Peyer's patch (tissue), 4 donors: ENCODE data around the gene ARL15. TPM values are rescaled to one million over a fixed set of nuclear protein-coding genes. Genes with fewer than 3 reads are reported as not detected.

ENCODE experiments used
- DNase-seq, 3 donors: peaks; one replicate each; pipeline ENCODE4 v3.0.0-alpha.2; 2017 to 2019
- H3K27ac ChIP-seq, 4 donors: fragments of 200-600 bp; sonication (generic); one replicate each; pipeline ENCODE4 v1.5.1; 2016 to 2019
- H3K27me3 ChIP-seq, 2 donors: fragments of 200-600 bp; sonication (generic); one replicate each; pipeline ENCODE4 v1.5.1; 2019
- H3K36me3 ChIP-seq, 3 donors: fragments of 200-600 bp; sonication (generic); one replicate each; pipeline ENCODE4 v1.5.1; 2016 to 2019
- H3K4me1 ChIP-seq, 4 donors: fragments of 200-600 bp; sonication (generic); one replicate each; pipeline ENCODE4 v1.5.1; 2016 to 2019
- H3K4me3 ChIP-seq, 4 donors: fragments of 200-600 bp; sonication (generic); 1 replicate in 3 of 4; 2 replicates in 1 of 4; pipeline ENCODE4 v1.5.1; 2016 to 2019; ENCODE audit warnings: mild to moderate bottlenecking in 1 of 4
- H3K9me3 ChIP-seq, 4 donors: fragments of 200-600 bp; sonication (generic); one replicate each; pipeline ENCODE4 v1.5.1; 2016 to 2019; ENCODE audit warnings: mild to moderate bottlenecking in 1 of 4
- CTCF ChIP-seq, 6 experiments: fragments of 450-650 bp in 4 of 6; fragments of 200-600 bp in 2 of 6; sonication (generic) in 1 of 6; IDR thresholded peaks; one replicate each; pipeline ENCODE4 v1.5.1; 2017 to 2019; ENCODE audit warnings: antibody characterized with exemption in 6 of 6, mild to moderate bottlenecking in 3 of 6, moderate library complexity in 1 of 6
- POLR2A ChIP-seq, 2 donors: fragments of 450-650 bp; IDR thresholded peaks; one replicate each; pipeline ENCODE4 v1.5.1; 2017; ENCODE audit warnings: antibody characterized with exemption in 2 of 2, mild to moderate bottlenecking in 2 of 2, moderate library complexity in 2 of 2
- total RNA-seq, 4 donors: library from RNA; depleted of rRNA; stranded (reverse); fragments of >200 nt; gene quantifications; one replicate each; pipeline ENCODE4 v1.1.0, GENCODE V29; 2016

ARL15 gene
- total RNA-seq, 4 donors from 2014 or later: 18.0 to 44.5 (median 38.7) TPM

- H3K4me1 ChIP-seq: no peaks in the 10 kb centered on the region
- no peak overlapping the region for H3K27ac ChIP-seq
- H3K4me3 ChIP-seq: no peak overlapping the region
- H3K27me3 ChIP-seq: no peaks in the 10 kb centered on the region
- H3K36me3 ChIP-seq: no peaks in the 10 kb centered on the region
- TF ChIP-seq CTCF (IDR thresholded peaks at IDR 0.05): no peak
- TF ChIP-seq POLR2A (IDR thresholded peaks at IDR 0.05): no peak
- H3K9me3 ChIP-seq: no peaks in the 10 kb centered on the region
- no peak for DNase-seq
Observed at GRCh38 chr5:54133917-54134316, 176.5 kb downstream of the ARL15 start.

- Histone ChIP-seq H3K4me1 (no peaks in the 10 kb centered on the region), H3K36me3 (no peaks in the 10 kb centered on the region), H3K9me3 (no peaks in the 10 kb centered on the region), H3K4me3 (no peak overlapping the region), H3K27me3 (no peaks in the 10 kb centered on the region), H3K27ac (no peak overlapping the region)
- TF ChIP-seq CTCF (IDR thresholded peaks at IDR 0.05): no peak
- no peak for TF ChIP-seq POLR2A (IDR thresholded peaks at IDR 0.05)
- DNase-seq: no peak
Observed at GRCh38 chr5:54120473-54120872, 189.9 kb downstream of the ARL15 start.

- no peak for DNase-seq
- Histone ChIP-seq H3K27me3 (no peaks in the 10 kb centered on the region), H3K27ac (no peak overlapping the region), H3K9me3 (no peaks in the 10 kb centered on the region), H3K36me3 (no peaks in the 10 kb centered on the region), H3K4me1 (no peaks in the 10 kb centered on the region), H3K4me3 (no peak overlapping the region)
- TF ChIP-seq POLR2A (IDR thresholded peaks at IDR 0.05) (no peak), CTCF (IDR thresholded peaks at IDR 0.05) (no peak)
Observed at GRCh38 chr5:54117957-54118356, 192.4 kb downstream of the ARL15 start.

GRCh38 chr5:54115735-54116403 lies 194.5 kb downstream of the ARL15 start:
- Histone ChIP-seq H3K27me3 (no peaks in the 10 kb centered on the region), H3K36me3 (no peaks in the 10 kb centered on the region), H3K4me1 (no peaks in the 10 kb centered on the region), H3K9me3 (no peaks in the 10 kb centered on the region), H3K4me3 (no peak overlapping the region), H3K27ac (no peak overlapping the region)
- no peak for DNase-seq
- no peak for TF ChIP-seq CTCF (IDR thresholded peaks at IDR 0.05)

- no peak overlapping the region for H3K27ac ChIP-seq
- DNase-seq: no peak
- no peak for TF ChIP-seq CTCF (IDR thresholded peaks at IDR 0.05)
- no peak for TF ChIP-seq POLR2A (IDR thresholded peaks at IDR 0.05)
Observed at GRCh38 chr5:54113060-54113459, 197.3 kb downstream of the ARL15 start.

More at GRCh38 chr5:54113060-54113459, 197.3 kb downstream of the ARL15 start:
- Histone ChIP-seq H3K4me1 (no peaks in the 10 kb centered on the region), H3K27me3 (no peaks in the 10 kb centered on the region), H3K36me3 (no peaks in the 10 kb centered on the region), H3K9me3 (no peaks in the 10 kb centered on the region), H3K4me3 (no peak overlapping the region)
